Liver (tissue), 9 donors: ENCODE data around the gene BANK1. TPM values are rescaled to one million over a fixed set of nuclear protein-coding genes. Genes with fewer than 3 reads are reported as not detected.

Source experiments
- DNase-seq: peaks from one replicate; pipeline ENCODE4 v3.0.0-alpha.2; 2017; ENCODE audit warnings: low spot score
- H3K27ac ChIP-seq, 2 donors: one replicate each; pipeline ENCODE4 v1.7.0; 2013; ENCODE audit warnings: inconsistent platforms in 2 of 2, low read length in 2 of 2, control low read depth in 1 of 2, low read depth in 1 of 2, mild to moderate bottlenecking in 1 of 2
- H3K27me3 ChIP-seq, 4 donors: one replicate each; pipeline versions ENCODE4 v1.6.1 to v1.7.0; 2013; ENCODE audit warnings: low read length in 3 of 4, inconsistent platforms in 1 of 4, mild to moderate bottlenecking in 1 of 4, moderate library complexity in 1 of 4; ENCODE audit not compliant: control insufficient read depth in 4 of 4, insufficient read depth in 4 of 4
- H3K36me3 ChIP-seq, 4 donors: one replicate each; pipeline versions ENCODE4 v1.6.1 to v1.7.0; 2013; ENCODE audit warnings: low read length in 3 of 4, mild to moderate bottlenecking in 3 of 4, low read depth in 1 of 4, moderate library complexity in 1 of 4; ENCODE audit not compliant: control insufficient read depth in 4 of 4, insufficient read depth in 3 of 4
- H3K4me1 ChIP-seq, 4 donors: one replicate each; pipeline versions ENCODE4 v1.6.1 to v1.7.0; 2013; ENCODE audit warnings: low read length in 3 of 4, mild to moderate bottlenecking in 3 of 4, moderate library complexity in 1 of 4; ENCODE audit not compliant: control insufficient read depth in 4 of 4, insufficient read depth in 4 of 4
- H3K4me3 ChIP-seq, 3 donors: one replicate each; pipeline versions ENCODE4 v1.6.1 to v1.7.0; 2013; ENCODE audit warnings: low read length in 3 of 3, control low read depth in 1 of 3, low read depth in 1 of 3, mild to moderate bottlenecking in 1 of 3
- H3K9ac ChIP-seq, 2 donors: one replicate each; pipeline ENCODE4 v1.7.0; 2013; ENCODE audit warnings: low read length in 2 of 2, mild to moderate bottlenecking in 2 of 2, moderate library complexity in 2 of 2, control low read depth in 1 of 2, low read depth in 1 of 2
- H3K9me3 ChIP-seq, 4 donors: one replicate each; pipeline versions ENCODE4 v1.6.1 to v1.7.0; 2013; ENCODE audit warnings: low read length in 3 of 4; ENCODE audit not compliant: control insufficient read depth in 4 of 4
- EGR1 ChIP-seq, 2 donors: IDR thresholded peaks; 2 replicates each; pipeline ENCODE4 v1.6.1; 2016 to 2018; ENCODE audit warnings: antibody characterized with exemption in 2 of 2, low read depth in 2 of 2
- FOXA2 ChIP-seq: IDR thresholded peaks from 2 replicates; pipeline ENCODE4 v1.6.1; 2016; ENCODE audit warnings: antibody characterized with exemption
- GABPA ChIP-seq, 2 donors: IDR thresholded peaks in 1 of 2; conservative IDR thresholded peaks in 1 of 2; 2 replicates each; pipeline ENCODE4 v1.6.1; 2016; ENCODE audit warnings: antibody characterized with exemption in 2 of 2, mild to moderate bottlenecking in 1 of 2, moderate library complexity in 1 of 2
- HNF4A ChIP-seq, 2 donors: conservative IDR thresholded peaks; 2 replicates each; pipeline ENCODE4 v1.6.1; 2016; ENCODE audit warnings: antibody characterized with exemption in 2 of 2, mild to moderate bottlenecking in 2 of 2
- HNF4G ChIP-seq: IDR thresholded peaks from 2 replicates; pipeline ENCODE4 v1.6.1; 2016; ENCODE audit warnings: antibody characterized with exemption
- JUND ChIP-seq, 2 donors: IDR thresholded peaks; 2 replicates each; pipeline ENCODE4 v1.6.1; 2016; ENCODE audit warnings: antibody characterized with exemption in 2 of 2
- NR2F2 ChIP-seq: IDR thresholded peaks from 2 replicates; pipeline ENCODE4 v1.6.1; 2016; ENCODE audit warnings: antibody characterized with exemption
- RAD21 ChIP-seq, 2 donors: IDR thresholded peaks; 2 replicates each; pipeline ENCODE4 v1.6.1; 2016; ENCODE audit warnings: antibody characterized with exemption in 2 of 2, mild to moderate bottlenecking in 2 of 2
- REST ChIP-seq: IDR thresholded peaks from 2 replicates; pipeline ENCODE4 v1.6.1; 2016; ENCODE audit warnings: antibody characterized with exemption, mild to moderate bottlenecking
- RXRA ChIP-seq, 2 donors: IDR thresholded peaks; 2 replicates each; pipeline ENCODE4 v1.6.1; 2017 to 2018; ENCODE audit warnings: antibody characterized with exemption in 2 of 2, mild to moderate bottlenecking in 1 of 2
- SP1 ChIP-seq: IDR thresholded peaks from 2 replicates; pipeline ENCODE4 v1.6.1; 2018; ENCODE audit warnings: antibody characterized with exemption, mild to moderate bottlenecking
- TAF1 ChIP-seq: conservative IDR thresholded peaks from 2 replicates; pipeline ENCODE4 v1.6.1; 2016; ENCODE audit warnings: antibody characterized with exemption, mild to moderate bottlenecking
- YY1 ChIP-seq: IDR thresholded peaks from 2 replicates; pipeline ENCODE4 v1.6.1; 2016; ENCODE audit warnings: antibody characterized with exemption, mild to moderate bottlenecking
- ZBTB33 ChIP-seq: IDR thresholded peaks from 2 replicates; pipeline ENCODE4 v1.6.1; 2016; ENCODE audit warnings: antibody characterized with exemption
- WGBS: extraction: QIAGEN DNeasy Blood & Tissue Kit; methylation state at CpG from one replicate; pipeline ENCODE4 v1.1.7; 2013; 5-methylcytosine and 5-hydroxymethylcytosine counted together
- polyA plus RNA-seq, 2 donors: library from polyadenylated mRNA; stranded (reverse) in 1 of 2; unstranded in 1 of 2; fragments of 200-250 nt in 1 of 2; fragments of >200 nt in 1 of 2; fragmentation: Nextera tagmentation in 1 of 2; extraction: Ambion mirVana in 1 of 2; gene quantifications; one replicate each; pipeline versions ENCODE4 v1.2.1 to v1.2.3, GENCODE V29; 2013 to 2015
- total RNA-seq, 2 donors: library from RNA; depleted of rRNA; stranded (reverse); fragments of >200 nt; gene quantifications; one replicate each; pipeline ENCODE4 v1.2.3, GENCODE V29; 2014
- TF ChIP-seq, protein P1 (sequence below): IDR thresholded peaks from 2 replicates; pipeline ENCODE4 v1.6.1; 2016; ENCODE audit warnings: antibody characterized with exemption
- TF ChIP-seq, protein P2 (sequence below): fragments of 150-350 bp; IDR thresholded peaks from 2 replicates; pipeline ENCODE4 v1.5.1; 2017; ENCODE audit warnings: improper control_type of control experiment, low read depth, low read length; ENCODE audit not compliant: missing input control
- donor health status: healthy.
- donor health status: healthy.
- donor health status: healthy.
- donor health status: healthy.
- donor health status: healthy.

The BANK1 gene
- total and polyA plus RNA-seq, 4 donors, result 0.06 to 1.7 (median 0.35) TPM

GRCh38 chr4:102094481-102094880 lies 304.0 kb downstream of the BANK1 start (continued):
- TF ChIP-seq, protein P1, sequence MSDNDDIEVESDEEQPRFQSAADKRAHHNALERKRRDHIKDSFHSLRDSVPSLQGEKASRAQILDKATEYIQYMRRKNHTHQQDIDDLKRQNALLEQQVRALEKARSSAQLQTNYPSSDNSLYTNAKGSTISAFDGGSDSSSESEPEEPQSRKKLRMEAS, result no peak
- TF ChIP-seq NR2F2 (no peak), FOXA2 (no peak), JUND (IDR thresholded peaks at IDR 0.05) (no peak)

- Histone ChIP-seq H3K4me1 (no peaks in the 10 kb centered on the region), H3K4me3 (no peak overlapping the region), H3K9me3 (peaks cover 2 to 20% (median 8%) of the 10 kb centered on the region in 4 donors), H3K27ac (no peak overlapping the region), H3K36me3 (no peaks in the 10 kb centered on the region), H3K27me3 (no peaks in the 10 kb centered on the region), H3K9ac (no peak overlapping the region)
- TF ChIP-seq HNF4G, result no peak
- TF ChIP-seq EGR1 (IDR thresholded peaks at IDR 0.05; ENCODE audit: low read depth in 2 of 2), result no peak
- TF ChIP-seq NR2F2, result no peak
- no peak for DNase-seq
- 40% methylated on average over 3 of the region's 3 CpGs for WGBS
These were observed 312.8 kb downstream of the BANK1 start for GRCh38 chr4:102103368-102103767.

- Histone ChIP-seq H3K36me3 (no peaks in the 10 kb centered on the region), H3K27ac (no peak overlapping the region), H3K9me3 (peaks cover 2 to 20% (median 8%) of the 10 kb centered on the region in 4 donors), H3K9ac (no peak overlapping the region), H3K4me3 (no peak overlapping the region), H3K27me3 (no peaks in the 10 kb centered on the region), H3K4me1 (no peaks in the 10 kb centered on the region)
- TF ChIP-seq HNF4G, result no peak
- TF ChIP-seq RXRA (IDR thresholded peaks at IDR 0.05), result no peak
- no peak for TF ChIP-seq NR2F2
- no peak for TF ChIP-seq TAF1
- TF ChIP-seq ZBTB33, result no peak
- no peak for TF ChIP-seq YY1
- TF ChIP-seq, protein P2, sequence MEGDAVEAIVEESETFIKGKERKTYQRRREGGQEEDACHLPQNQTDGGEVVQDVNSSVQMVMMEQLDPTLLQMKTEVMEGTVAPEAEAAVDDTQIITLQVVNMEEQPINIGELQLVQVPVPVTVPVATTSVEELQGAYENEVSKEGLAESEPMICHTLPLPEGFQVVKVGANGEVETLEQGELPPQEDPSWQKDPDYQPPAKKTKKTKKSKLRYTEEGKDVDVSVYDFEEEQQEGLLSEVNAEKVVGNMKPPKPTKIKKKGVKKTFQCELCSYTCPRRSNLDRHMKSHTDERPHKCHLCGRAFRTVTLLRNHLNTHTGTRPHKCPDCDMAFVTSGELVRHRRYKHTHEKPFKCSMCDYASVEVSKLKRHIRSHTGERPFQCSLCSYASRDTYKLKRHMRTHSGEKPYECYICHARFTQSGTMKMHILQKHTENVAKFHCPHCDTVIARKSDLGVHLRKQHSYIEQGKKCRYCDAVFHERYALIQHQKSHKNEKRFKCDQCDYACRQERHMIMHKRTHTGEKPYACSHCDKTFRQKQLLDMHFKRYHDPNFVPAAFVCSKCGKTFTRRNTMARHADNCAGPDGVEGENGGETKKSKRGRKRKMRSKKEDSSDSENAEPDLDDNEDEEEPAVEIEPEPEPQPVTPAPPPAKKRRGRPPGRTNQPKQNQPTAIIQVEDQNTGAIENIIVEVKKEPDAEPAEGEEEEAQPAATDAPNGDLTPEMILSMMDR, result no peak
- TF ChIP-seq, protein P1, result no peak
- TF ChIP-seq REST, result no peak
- no peak for TF ChIP-seq EGR1 (IDR thresholded peaks at IDR 0.05; ENCODE audit: low read depth in 2 of 2)
- TF ChIP-seq JUND (IDR thresholded peaks at IDR 0.05), result no peak
- no peak for TF ChIP-seq SP1
- no peak for TF ChIP-seq FOXA2
- no peak for TF ChIP-seq GABPA (IDR thresholded peaks at IDR 0.05 in 1 of 2, conservative IDR thresholded peaks at IDR 0.05 in 1 of 2)
- TF ChIP-seq RAD21 (IDR thresholded peaks at IDR 0.05), result no peak
- TF ChIP-seq HNF4A (conservative IDR thresholded peaks at IDR 0.05), result no peak
- DNase-seq, result no peak
These were observed 313.7 kb downstream of the BANK1 start for GRCh38 chr4:102104278-102104677.
